CD4-positive, alpha-beta T cell treated with Interleukin-17A for 4 hours (primary cell): Measurements from ENCODE around the gene SORT1.
"Not testable (repeated sequence)": the region's sequence is repeated elsewhere in the genome, so short reads cannot be mapped to it uniquely, and the experiment has no call there.

Experiments used
- DNase-seq: peaks from one replicate; pipeline ENCODE4 v3.0.0-alpha.2; 2020; ENCODE audit warnings: mixed read lengths

The SORT1 gene

DNA sequence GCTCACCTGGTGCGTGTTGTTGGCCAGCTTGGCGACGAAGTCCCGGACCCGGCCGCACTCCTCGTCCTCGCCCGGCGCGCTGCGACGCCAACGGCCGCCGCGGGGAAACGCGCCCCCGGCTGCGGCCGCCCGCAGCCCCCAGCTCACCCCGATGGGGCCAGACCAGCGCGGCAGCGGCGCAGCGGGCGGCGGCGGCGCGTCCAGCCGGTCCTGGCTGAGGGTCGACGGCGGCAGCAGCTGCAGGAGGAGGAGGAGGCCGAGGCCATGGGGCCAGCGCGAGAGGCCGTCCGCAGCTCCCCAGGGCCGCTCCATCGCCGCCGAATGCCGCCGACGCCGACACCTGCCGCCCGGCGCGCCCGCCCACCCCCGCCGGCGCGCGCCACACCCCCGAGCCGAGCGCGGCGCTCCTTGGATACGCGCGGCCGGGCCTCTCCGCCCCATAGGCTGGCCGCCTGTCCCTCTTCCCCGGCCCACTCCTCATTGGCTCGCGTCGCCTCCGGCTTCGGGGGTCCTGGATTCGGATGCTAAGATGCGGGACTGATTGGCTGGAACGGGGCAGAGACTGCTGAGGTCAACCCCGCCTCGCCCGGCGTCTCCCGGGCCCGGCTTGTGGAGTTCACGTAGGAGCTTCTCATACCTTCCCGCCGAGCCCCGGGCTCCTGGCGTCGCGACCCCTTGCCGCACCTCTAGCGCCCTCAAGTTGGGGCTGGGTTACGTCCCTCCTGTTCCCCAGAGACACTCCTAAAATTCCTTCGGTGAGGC lies at the start of gene SORT1:
SORT1 (minus strand) TSS at position 338 of the 762 bp plus-strand sequence; CDS start at position 312, 26 bp downstream.
- DNase-seq: peak; percentile 57

DNA sequence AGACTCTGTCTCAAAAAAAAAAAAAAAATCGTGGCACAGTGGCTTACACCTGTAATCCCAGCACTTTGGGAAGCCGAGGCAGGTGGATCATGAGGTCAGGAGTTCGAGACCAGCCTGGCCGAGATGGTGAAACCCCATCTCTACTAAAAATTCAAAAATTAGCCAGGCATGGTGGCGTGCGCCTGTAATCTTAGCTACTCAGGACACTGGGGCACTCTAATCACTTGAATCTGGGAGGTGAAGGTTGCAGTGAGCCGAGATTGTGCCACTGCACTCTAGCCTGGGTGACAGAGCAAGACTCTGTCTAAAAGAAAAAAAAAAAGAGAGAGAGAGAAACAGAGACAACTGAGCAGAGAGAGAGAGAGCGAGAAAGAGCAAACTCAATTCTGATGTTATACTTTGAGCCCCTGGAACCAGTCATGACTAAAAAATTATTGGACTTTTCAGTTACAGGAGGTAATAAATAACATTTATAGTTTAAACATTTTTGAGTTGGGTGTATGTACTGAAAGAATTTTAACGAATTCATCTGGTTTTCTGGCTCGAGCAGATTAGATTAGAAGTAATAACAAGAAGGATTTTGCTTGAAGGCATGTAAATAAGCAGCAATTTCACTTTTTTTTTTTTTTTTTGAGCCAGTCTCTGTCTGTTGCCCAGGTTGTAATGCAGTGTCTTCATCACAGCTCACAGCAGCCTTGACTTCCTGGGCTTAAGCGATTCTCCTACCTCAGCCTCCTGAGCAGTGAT lies 48.4 kb upstream of the SORT1 start:
- DNase-seq: not testable (repeated sequence)

DNA sequence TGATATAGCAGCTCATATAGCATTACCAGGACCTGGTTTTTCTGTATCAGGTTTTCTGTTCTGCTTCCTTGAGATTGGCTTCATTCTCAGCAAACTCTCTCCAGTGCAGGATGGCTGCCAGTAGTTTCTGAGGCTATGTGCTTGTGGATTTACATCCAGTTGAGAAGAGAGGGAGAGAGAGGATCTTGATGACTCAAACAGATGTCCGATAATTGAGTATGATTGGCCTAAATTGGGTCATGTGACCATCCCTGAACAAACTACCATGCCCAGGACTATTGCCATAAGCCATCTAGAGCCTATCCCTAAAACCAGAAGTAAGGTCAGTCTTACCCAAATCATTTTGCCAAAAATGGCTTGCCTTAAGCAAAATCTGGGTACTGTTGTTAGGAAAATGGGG lies 46.6 kb upstream of the SORT1 start:
- DNase-seq: no peak

DNA sequence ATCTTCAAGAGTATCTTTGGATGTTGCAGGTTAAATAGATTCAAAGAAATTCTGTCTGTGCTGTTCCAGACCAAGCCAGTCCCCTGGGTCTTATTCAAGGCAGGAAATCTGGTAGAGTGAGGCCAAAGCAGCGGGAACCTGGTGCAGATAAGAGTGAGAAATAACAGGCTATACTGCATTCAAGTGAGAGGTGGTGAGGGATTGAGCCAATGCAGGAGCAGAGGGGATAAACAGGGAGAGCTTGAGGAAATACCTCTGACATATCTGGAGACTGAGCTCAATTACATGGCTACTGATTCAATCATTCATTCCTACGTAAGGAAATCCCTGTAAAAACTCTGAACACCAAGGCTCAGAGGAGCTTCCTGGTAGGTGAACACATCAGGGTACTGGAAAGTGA lies 45.8 kb upstream of the SORT1 start:
- no peak for DNase-seq

DNA sequence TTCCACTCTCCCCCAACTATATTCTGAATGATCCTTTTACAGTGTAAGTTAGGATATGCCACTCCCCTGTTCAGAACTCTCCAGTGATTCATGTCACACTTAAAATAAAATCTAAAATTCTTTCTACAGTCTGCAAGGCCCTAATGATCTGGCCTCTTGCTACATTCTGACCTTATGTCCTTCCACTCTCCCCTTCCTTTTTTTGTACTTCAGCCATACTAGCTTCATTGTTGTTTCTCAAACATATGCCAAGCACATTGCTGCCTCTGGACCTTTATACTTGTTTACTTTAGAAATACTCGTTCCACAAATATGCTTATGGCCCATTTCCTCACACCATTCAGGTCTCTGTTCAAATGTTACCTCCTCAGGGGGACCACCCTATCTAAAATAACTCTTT lies 43.4 kb upstream of the SORT1 start:
- no peak for DNase-seq

DNA sequence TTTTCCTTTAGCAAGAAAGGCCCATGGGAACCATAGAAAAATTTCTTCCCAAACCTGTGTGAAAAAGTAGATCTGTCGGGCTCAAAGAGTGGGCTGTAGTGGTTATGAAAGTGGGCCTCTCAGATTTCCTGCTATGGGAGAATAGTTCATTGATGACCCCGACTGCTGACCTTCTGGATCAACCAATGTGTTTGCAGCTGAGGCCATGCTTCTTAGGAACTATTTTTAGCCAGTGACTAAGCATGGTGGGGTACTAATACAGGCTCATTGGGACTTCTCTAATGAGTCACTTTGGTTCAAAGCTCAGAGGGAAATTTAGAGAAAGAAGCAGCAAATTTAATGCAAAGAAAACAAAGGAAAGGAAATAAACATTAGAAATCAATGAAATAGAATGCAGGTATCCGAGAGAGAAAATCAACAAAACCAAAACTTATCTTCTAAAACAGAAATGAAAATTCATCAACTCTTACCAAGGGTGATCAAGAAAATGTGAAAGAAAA lies 41.1 kb upstream of the SORT1 start:
- DNase-seq: no peak

DNA sequence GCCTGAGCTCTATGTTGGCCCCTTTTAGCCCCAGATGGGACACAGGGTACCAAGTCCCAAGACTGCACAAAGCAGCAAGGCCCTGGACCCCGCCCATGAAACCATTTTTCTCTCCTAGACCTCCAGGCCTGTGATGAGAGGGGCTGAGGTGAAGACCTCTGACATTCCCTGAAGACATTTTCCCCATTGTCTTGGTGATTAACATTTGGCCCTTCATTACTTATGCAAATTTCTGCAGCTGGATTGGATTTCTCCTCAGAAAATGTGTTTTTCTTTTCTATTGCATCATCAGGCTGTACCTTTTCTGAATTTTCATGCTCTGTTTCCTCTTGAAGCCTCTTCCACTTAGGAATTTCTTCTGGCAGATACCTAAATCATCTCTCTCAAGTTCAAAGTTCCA lies 36.8 kb upstream of the SORT1 start:
- DNase-seq: no peak

DNA sequence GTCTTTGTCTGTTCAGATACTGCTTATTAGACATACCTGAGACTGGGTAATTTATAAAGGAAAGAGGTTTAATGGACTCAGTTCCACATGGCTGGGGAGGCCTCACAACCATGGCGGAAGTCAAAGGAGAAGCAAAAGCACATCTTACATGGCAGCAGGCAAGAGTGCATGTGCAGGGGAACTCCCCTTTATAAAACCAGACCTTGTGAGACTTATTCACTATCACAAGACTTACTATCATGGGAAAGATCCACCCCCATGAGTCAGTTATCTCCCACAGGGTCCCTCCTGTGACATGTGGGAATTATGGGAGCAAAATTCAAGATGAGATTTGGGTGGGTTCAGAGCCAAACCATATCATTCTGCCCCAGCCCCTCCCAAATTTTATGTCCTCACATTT lies 35.6 kb upstream of the SORT1 start:
- no peak for DNase-seq

DNA sequence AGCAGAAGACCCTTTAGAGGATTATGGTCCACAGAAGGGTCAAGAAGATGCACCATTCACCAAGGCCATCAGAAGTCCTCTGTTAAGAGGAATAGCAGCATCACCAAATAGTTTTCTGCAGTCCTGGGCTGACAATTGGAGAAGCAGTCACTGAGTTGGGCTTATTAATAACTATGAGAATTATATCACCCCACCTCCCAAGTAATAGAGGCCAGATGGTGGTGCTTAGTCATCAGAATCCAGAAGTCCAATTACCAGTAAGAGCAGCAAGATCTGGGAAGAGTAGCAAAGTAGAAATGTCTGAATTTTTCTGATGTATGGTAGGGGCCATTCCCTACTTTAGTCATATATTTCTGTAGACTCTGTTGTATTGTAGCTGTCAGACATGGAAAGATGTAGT lies 34.6 kb upstream of the SORT1 start:
- no peak for DNase-seq

DNA sequence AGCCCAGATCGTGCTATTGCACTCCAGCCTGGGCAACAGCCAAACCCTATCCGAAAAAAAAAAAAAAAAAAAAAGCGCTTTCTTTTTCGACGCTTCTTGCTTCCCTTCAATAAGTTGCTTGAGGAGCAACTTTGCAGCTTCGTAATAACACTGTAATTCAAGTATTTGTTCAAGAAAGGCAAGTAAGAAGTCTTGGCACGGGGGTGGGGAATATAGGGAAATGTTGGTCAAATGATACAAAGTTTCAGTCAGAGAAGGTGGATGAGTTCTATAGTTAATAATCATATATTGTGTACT lies 29.4 kb upstream of the SORT1 start:
- no peak for DNase-seq

DNA sequence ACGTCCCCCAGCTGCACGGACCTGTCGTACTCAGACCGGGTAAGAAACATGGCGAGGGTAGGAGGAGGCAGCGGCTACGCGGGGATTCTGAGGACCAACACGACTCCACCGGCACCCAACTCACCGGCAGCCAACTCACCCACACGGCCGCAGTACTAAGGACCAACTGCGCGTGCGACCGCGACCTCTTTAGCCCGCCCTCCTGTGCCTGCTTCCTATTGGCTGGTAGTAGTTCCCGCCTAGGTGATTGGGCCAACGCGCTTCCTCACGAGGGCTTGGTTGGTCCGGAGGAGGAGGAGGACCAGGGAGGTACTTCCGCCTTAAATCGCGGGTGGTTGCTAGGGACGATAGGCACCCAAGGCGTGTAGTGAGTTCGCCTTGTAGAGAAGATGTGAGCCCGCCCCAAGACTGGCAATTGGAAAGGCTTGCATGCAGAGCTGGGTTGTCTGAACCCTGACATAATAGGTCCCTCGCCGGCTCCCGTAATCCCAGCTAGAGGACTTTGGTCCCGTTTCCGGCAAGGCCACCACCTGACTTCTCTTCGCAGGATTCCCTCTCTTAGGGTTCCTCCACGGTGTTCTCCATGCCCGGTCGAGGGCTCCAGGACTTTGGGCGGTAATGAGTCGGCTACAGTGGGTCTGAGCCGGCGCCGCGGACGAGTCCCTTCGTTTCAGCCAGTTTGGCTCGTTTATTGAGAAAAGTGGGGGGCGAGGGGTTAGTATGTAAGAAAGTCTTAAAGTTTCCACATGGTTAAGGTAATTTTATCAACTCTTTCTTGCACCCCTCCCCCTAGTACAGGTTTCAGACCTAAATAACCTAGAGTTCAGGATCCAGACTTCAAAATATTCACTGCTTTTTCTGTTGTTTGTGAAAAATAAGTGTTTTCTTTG lies 28.8 kb upstream of the SORT1 start, which contains the start of gene PSMA5:
PSMA5 (minus strand) TSS at position 168 of the 890 bp plus-strand sequence; CDS start at position 50, 118 bp downstream.
- DNase-seq: peak; percentile 93

DNA sequence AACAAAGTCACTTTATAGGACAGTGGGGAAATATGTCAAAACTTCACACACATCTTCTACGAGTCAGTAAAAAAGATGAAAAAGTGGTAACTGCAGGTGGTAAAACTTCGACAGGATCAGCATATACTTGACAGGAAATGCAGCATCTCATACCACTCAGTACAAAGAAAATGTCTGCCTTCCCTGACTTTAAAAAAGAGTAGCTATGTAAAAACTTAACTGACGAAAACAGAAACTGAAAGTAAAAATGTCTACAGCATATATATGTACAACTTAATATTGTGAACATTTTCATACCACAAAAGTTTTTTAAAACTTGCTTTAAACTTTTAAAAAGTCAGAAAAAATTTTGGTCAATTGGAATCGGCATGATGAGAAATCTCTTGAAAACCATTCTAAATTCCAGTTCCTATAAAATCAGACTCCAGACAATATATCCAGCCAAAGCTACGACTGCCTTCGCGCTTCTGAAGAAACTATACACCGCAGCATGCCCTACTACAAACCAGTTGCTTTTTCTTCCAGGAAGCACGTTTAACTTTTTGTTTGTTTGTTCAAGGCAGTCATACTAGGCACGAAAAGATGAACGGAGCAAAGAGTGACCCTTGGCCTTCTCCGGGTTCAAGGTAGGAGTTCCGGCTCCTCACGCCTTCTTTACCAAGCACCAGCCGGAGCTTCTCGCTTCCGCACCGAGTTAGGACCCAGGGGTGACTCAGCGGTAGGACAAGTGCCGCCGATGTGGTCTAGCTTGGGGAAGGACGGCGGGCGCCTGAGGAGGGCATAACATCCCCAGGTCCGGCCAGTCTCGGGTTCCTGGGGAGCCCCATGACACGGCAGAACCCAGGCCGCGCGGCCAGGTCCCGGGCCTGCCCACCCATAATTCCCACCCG lies 27.9 kb upstream of the SORT1 start:
- DNase-seq: peak; percentile 61

DNA sequence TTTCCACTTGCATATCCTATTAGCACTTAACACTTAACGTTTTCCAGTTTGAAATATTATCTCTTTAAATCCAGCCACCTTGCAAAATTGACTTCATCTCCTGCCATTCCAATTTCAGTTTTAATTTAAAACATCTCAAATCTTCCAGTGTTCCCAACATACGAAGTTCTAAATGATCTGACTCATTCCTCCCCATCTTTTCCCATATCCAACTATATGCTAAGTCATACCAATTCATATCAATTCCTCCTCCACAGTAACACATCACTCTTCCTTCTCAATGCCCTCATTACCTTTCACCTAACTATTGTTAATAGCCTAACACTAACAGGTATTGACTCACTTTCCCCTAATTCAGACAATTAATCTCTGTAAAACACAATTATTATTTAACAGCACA lies 25.8 kb upstream of the SORT1 start:
- no peak for DNase-seq

DNA sequence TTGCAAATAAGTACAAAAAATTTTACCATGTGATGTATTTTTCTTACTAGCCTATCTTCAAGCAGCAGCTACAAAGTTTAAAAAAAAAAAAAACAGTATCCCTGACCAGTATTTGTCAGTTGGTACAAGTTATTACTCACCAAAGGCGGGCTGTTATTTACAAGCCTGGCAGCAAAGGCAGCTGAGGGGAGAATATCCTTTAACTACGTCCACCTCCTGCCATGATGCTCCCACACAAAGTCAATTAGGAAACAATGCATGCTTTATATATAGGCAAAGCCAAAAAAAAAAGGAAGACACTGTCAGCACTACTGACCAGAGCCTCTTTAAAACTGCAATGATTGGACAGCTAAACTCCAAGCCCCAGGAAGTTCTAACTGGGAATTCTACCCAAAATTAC lies 14.8 kb upstream of the SORT1 start:
- DNase-seq: no peak

DNA sequence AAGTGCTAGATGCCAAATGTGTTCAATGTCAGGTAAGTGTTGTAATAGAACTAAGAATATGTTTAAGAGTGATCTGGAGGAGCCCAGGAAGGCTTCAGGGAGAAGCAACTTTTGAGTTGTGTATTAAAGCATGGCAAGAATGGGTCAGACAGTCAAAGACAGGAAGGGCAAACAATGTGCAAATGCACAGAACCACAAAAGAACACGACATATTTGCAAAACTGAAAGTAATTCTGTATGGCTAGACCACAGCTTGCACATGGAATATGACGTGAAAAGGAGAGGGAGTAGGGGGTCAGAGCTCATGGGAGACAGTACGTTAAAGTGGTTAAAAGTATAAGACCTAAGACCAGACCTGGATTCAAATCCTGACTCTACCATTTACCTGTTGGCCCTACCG lies 7.1 kb upstream of the SORT1 start:
- no peak for DNase-seq

DNA sequence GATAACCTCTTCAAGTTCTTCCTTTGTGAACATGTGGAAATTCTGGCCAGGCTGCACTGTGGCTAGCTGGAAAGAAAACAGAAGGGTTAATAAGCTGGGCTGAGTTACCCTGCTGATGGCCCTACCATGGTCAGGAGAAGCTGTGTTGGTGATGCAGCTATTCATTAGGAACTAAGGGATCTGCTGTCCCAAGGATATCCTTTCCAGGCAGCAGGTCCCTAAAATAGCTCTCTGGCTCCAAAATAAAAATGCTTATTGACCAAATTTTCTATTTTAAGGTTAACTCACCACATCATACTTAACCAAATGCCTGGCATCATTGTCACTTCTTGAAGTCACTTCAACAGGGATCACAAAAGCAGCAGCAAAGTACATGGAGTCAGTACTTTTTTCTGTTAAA lies 4.3 kb upstream of the SORT1 start:
- DNase-seq: no peak

DNA sequence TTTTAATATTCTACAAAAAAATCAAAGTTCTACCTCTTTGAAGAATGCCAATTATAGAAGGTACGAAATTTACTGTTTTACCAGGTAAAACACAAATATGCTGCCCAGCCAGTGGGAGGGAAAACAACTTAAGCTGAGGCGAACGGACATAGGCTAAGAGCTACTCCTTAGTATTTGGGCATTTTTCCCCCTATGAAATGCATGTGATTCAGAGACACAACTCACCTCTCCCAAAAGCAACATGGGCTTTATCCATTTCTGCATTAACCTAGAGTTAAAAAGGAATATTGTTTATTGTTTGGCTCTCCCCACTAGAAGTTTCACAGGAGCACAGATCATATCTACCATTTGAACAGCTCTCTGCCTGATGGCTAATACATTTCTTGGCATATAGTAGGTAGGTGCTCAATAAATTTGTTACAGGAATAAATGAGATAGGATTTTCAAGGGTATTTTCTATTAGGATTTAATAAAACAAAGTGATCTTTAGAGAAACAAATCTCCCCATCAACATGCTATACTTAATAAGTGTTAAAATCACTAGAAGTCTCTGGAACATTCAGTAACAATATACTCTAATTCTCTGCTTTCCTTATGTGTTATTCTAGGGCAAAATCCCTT lies 2.4 kb upstream of the SORT1 start:
- no peak for DNase-seq

DNA sequence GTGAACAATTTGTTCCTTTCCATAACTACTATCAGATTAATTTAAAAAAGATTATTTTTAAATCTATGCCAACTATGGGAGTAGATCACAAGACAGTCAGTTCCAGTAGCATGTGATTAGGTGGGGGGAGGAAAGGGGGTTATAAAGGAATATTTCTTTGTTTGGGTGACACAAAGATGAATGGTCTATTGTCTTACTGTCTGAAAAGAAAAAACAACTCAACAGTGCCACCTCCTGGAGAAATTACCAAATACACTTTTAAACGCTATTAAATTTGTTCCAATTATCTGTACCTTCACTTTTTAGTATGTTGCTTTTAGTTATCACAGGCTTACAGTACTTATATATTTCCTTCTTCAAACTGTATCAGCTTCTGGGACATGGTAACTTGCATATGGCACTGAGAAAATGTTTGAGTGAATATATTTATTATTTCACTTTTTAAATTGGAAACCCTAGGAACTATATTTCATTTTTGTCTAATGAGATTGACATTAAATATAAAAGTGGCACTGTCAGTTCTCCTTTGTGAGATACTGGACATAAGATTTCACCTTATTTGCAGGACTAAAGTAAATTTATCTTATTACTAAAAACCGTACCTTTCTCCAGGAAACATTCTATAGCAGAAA lies 1.7 kb upstream of the SORT1 start:
- peak; percentile 14 for DNase-seq

DNA sequence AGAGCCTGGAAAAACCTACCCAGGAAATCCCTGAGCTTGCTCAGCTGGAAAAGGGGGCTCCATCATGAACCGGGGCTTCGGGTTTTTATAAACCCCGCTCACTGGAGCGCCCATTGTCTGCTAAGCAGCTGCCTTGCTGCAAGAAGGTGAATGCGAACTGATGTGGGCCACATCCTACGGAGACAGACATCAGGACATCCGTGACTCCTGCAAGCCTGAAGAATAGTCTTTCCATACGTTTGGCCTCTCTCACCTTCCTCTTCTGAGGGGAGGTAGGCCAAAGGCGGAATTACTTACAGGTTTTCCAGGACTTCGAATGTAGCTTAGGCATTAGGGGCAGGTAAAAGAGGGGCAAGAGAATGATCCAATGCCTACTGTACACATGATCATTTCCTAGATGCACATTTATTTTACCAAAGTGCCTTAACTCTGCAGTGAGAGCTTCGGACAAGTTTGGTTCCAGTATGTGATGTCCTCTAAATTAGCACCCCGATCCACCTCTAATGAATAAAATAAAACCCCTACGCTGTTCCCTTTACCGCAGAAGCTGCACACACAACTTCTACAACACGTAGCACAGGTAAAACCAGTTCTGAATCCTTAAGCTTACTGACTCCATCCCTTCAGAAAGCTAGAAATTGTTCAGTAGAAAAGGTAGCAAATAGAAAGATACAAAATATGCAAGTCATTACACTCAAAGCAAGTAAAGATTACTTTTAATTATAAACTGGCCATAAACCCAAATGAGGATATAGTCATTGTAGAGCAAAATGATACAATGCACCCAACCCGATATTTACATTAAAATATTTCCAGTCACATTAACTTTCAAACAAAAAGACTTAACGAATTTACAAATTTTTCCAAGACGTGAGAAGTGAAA lies 866 bp upstream of the SORT1 start:
- no peak for DNase-seq
